GM12878 (cell line): ENCODE results near the gene ASB15.

Source experiments
- BACH1 ChIP-seq: fragments of 450-650 bp; IDR thresholded peaks from 2 replicates; pipeline ENCODE4 v1.6.1; 2017; ENCODE audit warnings: mild to moderate bottlenecking, borderline replicate concordance
- CEBPB ChIP-seq, 2 experiments: fragments of 150-350 bp in 1 of 2; IDR thresholded peaks; 2 replicates each; pipeline ENCODE4 v1.6.1; 2012 to 2014; ENCODE audit warnings: low read depth in 2 of 2, low read length in 2 of 2, borderline replicate concordance in 1 of 2, inconsistent platforms in 1 of 2
- CHD1 ChIP-seq: IDR thresholded peaks from 2 replicates; pipeline ENCODE4 v1.6.1; 2012; ENCODE audit warnings: low read depth, low read length, improper control_type of control experiment
- ESRRA ChIP-seq: IDR thresholded peaks from 2 replicates; pipeline ENCODE4 v1.6.1; 2012; ENCODE audit warnings: mild to moderate bottlenecking, low read length, improper control_type of control experiment
- MXI1 ChIP-seq: fragments of 150-350 bp; IDR thresholded peaks from 2 replicates; pipeline ENCODE4 v1.6.1; 2011; ENCODE audit warnings: low read depth, mild to moderate bottlenecking, inconsistent platforms, low read length, improper control_type of control experiment
- NFIC ChIP-seq: IDR thresholded peaks from 2 replicates; pipeline ENCODE4 v1.6.1; 2012; ENCODE audit warnings: low read depth, mild to moderate bottlenecking, inconsistent platforms, low read length, moderate library complexity
- POLR2AphosphoS5 ChIP-seq: IDR thresholded peaks from 2 replicates; pipeline ENCODE4 v1.6.1; 2011; ENCODE audit warnings: mild to moderate bottlenecking, low read length, inconsistent platforms
- SP1 ChIP-seq: IDR thresholded peaks from one replicate; pipeline ENCODE4 v1.6.1; 2011; ENCODE audit warnings: low read depth, low read length
- TF ChIP-seq, protein P1 (sequence below), 3 experiments: IDR thresholded peaks in 2 of 3; conservative IDR thresholded peaks in 1 of 3; 2 replicates each; pipeline ENCODE4 v1.5.1; 2011; ENCODE audit warnings: low read depth in 3 of 3, low read length in 3 of 3, mild to moderate bottlenecking in 3 of 3, control low read depth in 2 of 3, moderate library complexity in 2 of 3, inconsistent platforms in 1 of 3, mixed read lengths in 1 of 3; ENCODE audit not compliant: control insufficient read depth in 2 of 3, insufficient read depth in 1 of 3; ENCODE audit errors: extremely low read depth in 1 of 3
- TF ChIP-seq, protein P2 (sequence below): fragments of 150-350 bp; IDR thresholded peaks from 2 replicates; pipeline ENCODE4 v1.6.1; 2016; ENCODE audit warnings: low read depth, low read length
- TF ChIP-seq, protein P3 (sequence below): fragments of 450-650 bp; IDR thresholded peaks from 2 replicates; pipeline ENCODE4 v1.6.1; 2016; ENCODE audit warnings: mild to moderate bottlenecking

DNA sequence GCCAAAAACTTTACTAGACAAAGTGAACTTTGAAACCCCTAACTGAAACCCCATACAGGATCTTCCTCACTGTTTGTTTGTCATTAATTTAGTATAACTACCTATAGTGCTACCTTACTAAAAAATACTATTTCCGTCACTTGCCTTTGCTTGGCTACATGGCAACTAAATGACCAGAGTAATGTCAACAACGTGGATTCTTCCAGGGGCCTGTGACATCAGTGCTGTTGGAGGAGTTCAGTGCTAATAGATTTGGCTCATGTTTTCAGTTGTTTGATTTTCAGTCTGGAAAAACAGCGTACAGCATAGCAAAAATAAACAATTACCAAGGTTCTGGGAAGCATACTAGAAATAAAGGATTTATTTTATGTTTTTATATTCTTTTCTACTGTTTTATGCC lies 3.0 kb upstream of the ASB15 start:
- TF ChIP-seq NFIC (no peak), SP1 (no peak), MXI1 (no peak), ESRRA (no peak), POLR2AphosphoS5 (no peak), CHD1 (no peak), BACH1 (no peak), CEBPB (IDR thresholded peaks at IDR 0.05; ENCODE audit: borderline replicate concordance in 1 of 2, low read depth in 2 of 2, low read length in 2 of 2) (no peak)
- TF ChIP-seq, protein P1, sequence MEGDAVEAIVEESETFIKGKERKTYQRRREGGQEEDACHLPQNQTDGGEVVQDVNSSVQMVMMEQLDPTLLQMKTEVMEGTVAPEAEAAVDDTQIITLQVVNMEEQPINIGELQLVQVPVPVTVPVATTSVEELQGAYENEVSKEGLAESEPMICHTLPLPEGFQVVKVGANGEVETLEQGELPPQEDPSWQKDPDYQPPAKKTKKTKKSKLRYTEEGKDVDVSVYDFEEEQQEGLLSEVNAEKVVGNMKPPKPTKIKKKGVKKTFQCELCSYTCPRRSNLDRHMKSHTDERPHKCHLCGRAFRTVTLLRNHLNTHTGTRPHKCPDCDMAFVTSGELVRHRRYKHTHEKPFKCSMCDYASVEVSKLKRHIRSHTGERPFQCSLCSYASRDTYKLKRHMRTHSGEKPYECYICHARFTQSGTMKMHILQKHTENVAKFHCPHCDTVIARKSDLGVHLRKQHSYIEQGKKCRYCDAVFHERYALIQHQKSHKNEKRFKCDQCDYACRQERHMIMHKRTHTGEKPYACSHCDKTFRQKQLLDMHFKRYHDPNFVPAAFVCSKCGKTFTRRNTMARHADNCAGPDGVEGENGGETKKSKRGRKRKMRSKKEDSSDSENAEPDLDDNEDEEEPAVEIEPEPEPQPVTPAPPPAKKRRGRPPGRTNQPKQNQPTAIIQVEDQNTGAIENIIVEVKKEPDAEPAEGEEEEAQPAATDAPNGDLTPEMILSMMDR (IDR thresholded peaks at IDR 0.05 in 2 of 3, conservative IDR thresholded peaks at IDR 0.05 in 1 of 3; ENCODE audit: control insufficient read depth in 2 of 3, extremely low read depth in 1 of 3, insufficient read depth in 1 of 3, low read depth in 3 of 3, low read length in 3 of 3), result no peak
- TF ChIP-seq, protein P2, sequence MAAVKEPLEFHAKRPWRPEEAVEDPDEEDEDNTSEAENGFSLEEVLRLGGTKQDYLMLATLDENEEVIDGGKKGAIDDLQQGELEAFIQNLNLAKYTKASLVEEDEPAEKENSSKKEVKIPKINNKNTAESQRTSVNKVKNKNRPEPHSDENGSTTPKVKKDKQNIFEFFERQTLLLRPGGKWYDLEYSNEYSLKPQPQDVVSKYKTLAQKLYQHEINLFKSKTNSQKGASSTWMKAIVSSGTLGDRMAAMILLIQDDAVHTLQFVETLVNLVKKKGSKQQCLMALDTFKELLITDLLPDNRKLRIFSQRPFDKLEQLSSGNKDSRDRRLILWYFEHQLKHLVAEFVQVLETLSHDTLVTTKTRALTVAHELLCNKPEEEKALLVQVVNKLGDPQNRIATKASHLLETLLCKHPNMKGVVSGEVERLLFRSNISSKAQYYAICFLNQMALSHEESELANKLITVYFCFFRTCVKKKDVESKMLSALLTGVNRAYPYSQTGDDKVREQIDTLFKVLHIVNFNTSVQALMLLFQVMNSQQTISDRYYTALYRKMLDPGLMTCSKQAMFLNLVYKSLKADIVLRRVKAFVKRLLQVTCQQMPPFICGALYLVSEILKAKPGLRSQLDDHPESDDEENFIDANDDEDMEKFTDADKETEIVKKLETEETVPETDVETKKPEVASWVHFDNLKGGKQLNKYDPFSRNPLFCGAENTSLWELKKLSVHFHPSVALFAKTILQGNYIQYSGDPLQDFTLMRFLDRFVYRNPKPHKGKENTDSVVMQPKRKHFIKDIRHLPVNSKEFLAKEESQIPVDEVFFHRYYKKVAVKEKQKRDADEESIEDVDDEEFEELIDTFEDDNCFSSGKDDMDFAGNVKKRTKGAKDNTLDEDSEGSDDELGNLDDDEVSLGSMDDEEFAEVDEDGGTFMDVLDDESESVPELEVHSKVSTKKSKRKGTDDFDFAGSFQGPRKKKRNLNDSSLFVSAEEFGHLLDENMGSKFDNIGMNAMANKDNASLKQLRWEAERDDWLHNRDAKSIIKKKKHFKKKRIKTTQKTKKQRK, result no peak
- TF ChIP-seq, protein P3, sequence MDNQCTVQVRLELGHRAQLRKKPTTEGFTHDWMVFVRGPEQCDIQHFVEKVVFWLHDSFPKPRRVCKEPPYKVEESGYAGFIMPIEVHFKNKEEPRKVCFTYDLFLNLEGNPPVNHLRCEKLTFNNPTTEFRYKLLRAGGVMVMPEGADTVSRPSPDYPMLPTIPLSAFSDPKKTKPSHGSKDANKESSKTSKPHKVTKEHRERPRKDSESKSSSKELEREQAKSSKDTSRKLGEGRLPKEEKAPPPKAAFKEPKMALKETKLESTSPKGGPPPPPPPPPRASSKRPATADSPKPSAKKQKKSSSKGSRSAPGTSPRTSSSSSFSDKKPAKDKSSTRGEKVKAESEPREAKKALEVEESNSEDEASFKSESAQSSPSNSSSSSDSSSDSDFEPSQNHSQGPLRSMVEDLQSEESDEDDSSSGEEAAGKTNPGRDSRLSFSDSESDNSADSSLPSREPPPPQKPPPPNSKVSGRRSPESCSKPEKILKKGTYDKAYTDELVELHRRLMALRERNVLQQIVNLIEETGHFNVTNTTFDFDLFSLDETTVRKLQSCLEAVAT, result no peak
